NCI-H2171 (cell line): ENCODE results near the gene ANKRD17.
"Not testable (repeated sequence)": the region's sequence is repeated elsewhere in the genome, so short reads cannot be mapped to it uniquely, and the experiment has no call there.

ENCODE experiments used
- DNase-seq: peaks from one replicate; lab custom pipeline; 2025; lab: John Stamatoyannopoulos, UW

Gene ANKRD17

DNA sequence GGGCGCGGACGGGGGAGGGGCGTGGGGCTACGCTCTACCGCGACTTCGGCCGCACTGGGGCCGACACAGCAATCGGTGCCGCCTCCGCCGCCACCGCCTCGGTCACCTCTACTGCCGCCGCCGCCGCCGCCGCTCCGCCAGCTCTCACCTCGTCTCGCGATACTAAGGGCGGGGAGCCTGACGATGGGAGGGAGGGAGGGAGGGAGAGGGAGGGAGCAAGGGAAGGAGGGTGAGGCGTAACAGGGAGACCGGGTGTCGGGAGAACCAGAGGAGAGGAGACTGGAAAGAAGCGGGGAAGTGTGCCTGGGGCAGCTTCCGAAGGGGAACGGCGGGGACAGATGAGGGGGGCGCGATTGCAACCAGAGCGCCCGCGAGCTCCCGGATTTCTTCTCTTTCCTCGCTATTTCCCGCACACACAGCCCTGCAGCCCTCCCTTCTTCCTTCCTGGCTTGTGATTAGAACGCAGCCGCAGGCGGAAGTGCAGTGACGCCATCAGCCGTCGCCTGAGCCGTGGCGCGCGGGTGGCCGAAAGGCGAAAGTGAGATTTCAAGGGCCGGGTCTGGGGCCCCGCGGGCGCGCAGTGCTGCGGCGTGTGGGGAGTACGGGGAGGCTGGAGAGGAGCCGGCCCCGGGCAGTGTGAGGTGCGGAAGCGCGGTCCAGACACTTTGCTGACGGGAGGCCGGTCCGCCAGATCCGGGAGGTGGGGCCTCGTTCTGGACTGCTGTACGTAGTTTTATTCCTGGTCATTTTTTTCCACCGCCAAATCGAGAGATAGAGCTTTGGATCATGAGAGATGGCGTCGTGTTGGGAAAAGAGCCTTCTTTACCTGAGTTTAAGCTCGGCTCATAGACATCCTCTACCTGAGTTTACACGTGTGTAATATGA, at the start of gene ANKRD17:
Gene ANKRD17 (minus strand): TSS at position 113 of the 885 bp plus-strand sequence. CDS start 130 bp downstream, outside the sequence.
- DNase-seq = peak; percentile 60

GRCh38 chr4:73308286-73308685, 49.7 kb upstream of the ANKRD17 start:
- DNase-seq = no peak

- DNase-seq = no peak
Measured at GRCh38 chr4:73303711-73304110, 45.1 kb upstream of the ANKRD17 start.

GRCh38 chr4:73299548-73300280, 41.1 kb upstream of the ANKRD17 start:
- DNase-seq = no peak

DNA sequence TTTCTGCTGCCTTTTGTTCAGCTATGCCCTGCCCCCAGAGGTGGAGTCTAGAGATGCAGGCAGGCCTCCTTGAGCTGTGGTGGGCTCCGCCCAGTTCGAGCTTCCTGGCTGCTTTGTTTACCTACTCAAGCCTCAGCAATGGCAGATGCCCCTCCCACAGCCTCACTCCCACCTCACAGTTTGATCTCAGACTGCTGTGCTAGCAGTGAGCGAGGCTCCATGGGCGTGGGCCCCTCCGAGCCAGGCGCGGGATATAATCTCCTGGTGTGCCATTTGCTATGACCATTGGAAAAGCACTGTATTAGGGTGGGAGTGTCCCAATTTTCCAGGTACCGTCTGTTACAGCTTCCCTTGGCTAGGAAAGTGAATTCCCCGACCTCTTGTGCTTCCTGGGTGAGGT, 34.1 kb upstream of the ANKRD17 start:
- DNase-seq = not testable (repeated sequence)

- no peak for DNase-seq
Measured at GRCh38 chr4:73281982-73282381, 23.4 kb upstream of the ANKRD17 start.

GRCh38 chr4:73281396-73281795, 22.8 kb upstream of the ANKRD17 start:
- DNase-seq = no peak

DNA sequence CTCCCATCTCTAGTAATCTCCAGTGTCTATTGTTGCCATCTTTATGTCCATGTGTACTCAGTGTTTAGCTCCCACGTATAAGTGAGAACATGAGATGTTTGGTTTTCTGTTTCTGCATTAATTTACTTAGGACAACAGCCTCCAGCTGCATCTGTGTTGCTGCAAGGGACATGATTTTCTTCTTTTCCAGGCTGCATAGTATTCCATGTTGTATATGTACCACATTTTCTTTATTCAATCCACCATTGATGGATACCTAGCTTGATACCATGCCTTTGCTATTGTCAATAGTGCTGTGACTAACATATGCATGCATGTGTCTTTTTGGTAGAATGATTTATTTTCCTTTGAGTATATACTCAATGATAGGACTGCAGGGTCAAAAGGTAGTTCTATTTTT, 18.6 kb upstream of the ANKRD17 start:
- no peak for DNase-seq

DNA sequence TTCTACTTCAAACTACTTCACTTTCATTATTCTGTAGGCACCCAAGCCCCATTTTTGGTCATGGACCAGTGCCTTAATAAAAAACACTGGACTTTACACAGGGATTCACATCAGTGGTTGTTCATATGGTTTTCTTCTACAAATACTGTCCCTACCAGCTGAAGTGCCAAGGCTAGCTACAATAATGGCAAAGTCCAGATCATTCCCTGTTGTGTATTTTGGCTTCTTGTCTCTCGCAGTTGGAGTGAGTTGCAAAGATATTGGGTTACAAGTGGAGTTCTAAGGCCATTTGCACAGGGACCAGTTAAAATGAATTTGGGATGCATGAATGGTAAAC, 16.7 kb upstream of the ANKRD17 start:
- DNase-seq = no peak

DNA sequence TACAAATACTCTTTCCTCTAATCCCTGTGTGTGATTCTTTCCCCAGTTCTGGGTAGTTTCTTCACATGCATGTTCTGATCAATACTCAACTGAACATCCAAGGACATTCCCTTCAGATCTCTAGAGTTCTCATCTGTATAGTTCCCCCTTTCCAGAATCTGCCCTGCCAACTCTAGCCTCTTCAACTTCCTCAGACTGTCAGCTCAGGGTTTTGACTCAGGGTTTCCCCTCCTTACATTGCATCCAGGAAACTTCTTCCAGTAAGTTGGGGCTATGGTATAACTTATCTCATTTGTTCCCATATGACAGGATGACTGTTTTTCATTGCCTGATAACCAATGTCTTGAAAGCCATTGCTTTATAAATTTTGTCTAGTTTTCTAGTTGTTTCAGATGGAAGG, 14.2 kb upstream of the ANKRD17 start:
- no peak for DNase-seq

- DNase-seq = no peak
Measured at GRCh38 chr4:73267050-73267449, 8.5 kb upstream of the ANKRD17 start.

- no peak for DNase-seq
Measured at GRCh38 chr4:73259571-73260090, 1.0 kb upstream of the ANKRD17 start.

- no peak for DNase-seq
Measured at GRCh38 chr4:73258436-73258685, 237 bp downstream of the ANKRD17 start.

DNA sequence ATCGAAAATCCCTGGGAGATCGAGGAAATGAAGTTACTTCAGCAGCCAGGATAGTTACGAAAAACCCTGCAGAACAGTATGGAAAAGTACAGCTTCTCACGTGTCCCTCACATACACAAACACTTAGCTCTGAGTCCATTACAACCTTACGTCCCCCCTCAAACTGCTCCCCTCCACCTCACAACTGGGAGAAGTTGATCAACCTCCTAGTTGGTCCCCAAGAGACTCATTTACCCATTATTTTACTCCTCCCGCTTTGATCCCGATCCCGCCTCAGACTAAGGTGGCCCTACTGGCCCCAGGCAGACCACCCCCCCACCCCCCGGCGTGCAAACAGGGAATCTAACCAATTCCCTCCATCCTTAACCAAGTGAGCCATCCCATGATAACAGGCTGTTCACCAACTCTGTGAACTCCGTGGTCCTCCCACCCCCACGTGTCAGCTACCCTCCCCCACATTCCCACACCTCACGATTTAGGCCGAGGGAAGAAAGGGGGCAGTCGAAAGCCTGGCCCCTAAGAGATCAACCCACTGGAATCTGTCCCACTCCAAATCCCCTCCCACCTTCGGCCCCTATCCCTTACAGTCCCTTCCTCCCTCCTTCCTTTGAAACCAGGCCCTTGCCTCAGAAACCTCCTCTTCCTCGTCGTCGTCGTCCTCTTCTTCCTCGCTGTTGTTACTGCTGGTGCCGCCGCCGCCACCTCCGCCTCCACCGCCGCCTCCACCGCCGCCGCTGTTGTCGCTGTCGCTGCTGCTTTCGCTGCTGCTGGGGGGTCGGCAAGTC, 755 bp downstream of the ANKRD17 start:
- DNase-seq = no peak

DNA sequence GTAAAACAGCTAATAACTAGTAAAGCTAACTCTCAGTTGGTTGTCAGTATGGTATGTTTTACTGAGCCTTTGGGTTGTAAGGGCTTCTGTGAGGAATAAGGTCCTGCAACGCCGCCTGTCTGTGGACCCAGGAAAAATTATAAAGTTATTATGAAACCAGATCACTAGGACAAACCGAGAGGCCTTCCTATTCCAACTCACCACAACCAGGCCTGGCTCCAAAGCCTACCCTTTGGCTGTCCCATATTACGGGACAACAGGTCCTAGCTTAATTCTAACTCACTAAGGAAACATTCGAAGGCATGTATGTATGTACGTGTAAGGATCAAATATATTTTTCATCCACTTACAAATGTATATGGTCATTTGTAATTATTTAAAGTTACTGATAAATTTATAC, 1.4 kb downstream of the ANKRD17 start:
- no peak for DNase-seq

GRCh38 chr4:73255847-73256246, 2.8 kb downstream of the ANKRD17 start:
- DNase-seq = not testable (repeated sequence)

DNA sequence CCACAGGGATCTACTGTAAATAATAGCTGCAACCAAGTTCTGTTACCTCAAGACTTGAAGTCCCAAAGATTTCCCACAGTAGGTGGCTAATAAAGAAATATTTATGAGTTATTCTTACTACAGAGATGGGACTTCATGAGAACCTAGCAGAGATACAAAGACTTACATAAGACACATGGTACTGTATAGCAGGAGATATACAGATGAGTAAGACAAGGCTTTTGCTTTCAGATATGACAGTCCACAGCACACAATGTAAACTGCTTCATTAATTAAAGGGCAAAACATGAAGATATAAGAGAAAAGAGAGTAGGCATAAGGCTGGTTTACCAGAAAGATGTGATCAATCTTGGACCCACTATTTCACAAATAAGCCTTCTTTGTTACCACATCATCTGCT, 6.6 kb downstream of the ANKRD17 start:
- no peak for DNase-seq

- no peak for DNase-seq
Measured at GRCh38 chr4:73251384-73251783, 7.2 kb downstream of the ANKRD17 start.

DNA sequence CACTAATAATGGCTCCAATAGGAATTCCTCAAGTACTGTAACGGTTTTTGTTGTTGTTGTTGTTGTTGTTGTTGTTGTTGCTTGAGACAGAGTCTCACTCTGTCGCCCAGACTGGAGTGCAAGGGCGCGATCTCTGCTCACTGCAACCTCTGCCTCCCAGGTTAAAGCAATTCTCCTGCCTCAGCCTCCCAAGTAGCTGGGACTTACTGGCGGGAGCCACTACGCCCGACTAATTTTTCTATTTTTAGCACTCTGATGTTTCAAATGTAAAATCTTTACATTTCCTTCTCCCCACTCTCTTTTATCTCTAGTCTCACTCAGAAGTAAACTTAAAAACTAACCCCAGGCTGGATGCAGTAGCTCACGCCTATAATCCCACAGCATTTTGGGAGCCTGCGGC, 8.0 kb downstream of the ANKRD17 start:
- no peak for DNase-seq

GRCh38 chr4:73248821-73249220, 9.8 kb downstream of the ANKRD17 start:
- DNase-seq = no peak

GRCh38 chr4:73248416-73248815, 10.2 kb downstream of the ANKRD17 start:
- DNase-seq = no peak

DNA sequence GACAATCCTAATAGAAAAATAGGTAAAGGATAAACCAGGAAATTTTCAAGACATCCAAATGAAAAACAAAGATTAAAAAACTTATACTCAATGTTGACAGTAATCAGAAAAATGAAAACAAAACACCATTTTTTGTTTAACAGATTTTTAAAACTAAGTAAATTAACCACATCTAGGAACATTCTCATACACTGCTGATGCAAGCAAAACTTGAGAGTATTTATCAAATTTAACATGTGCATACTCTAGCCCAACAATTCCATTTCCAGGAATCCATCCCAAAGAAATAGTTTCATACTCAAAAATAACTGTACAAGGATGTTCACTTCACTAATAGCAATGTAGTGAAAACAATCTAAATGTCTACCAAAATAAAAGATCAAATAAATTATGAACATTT, 11.5 kb downstream of the ANKRD17 start:
- no peak for DNase-seq

DNA sequence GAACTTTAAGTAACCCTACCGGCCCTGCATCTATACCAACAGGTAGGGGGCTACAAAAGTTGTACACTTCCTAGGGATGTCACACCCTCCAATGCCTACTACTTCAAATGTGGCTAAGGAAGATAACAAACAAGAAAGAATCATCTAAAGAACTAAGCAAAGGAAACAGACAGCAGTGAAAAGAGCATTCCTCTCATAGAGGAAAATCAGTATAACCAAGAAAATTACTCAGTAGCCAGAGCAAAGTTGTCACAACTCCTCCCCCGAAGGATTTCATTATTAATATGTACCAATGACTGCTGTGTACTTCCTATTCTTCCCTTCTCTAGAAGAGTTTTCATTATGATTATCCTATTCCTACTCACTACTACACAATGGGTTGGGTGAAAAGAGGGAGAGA, 12.6 kb downstream of the ANKRD17 start:
- DNase-seq = no peak
